Spinal cord (tissue), 10 donors: ENCODE measurements around the gene CHST12. TPM values are rescaled to one million over a fixed set of nuclear protein-coding genes. Genes with fewer than 3 reads are reported as not detected.

ENCODE experiments used
- DNase-seq, 6 donors: peaks; one replicate each; pipeline versions ENCODE4 v3.0.0 to v3.0.0-alpha.2; 2013 to 2015; ENCODE audit warnings: low spot score in 6 of 6, low read depth in 4 of 6
- H3K27ac ChIP-seq: one replicate; pipeline ENCODE4 v1.5.1; 2013; ENCODE audit warnings: low read depth, low read length, control low read depth
- H3K27me3 ChIP-seq: one replicate; pipeline ENCODE4 v1.6.1; 2013; ENCODE audit warnings: low read length; ENCODE audit not compliant: control insufficient read depth, insufficient read depth
- H3K36me3 ChIP-seq: one replicate; pipeline ENCODE4 v1.6.1; 2013; ENCODE audit warnings: low read length; ENCODE audit not compliant: control insufficient read depth, insufficient read depth
- H3K4me1 ChIP-seq: one replicate; pipeline ENCODE4 v1.6.1; 2013; ENCODE audit warnings: low read length; ENCODE audit not compliant: control insufficient read depth, insufficient read depth
- H3K4me3 ChIP-seq: one replicate; pipeline ENCODE4 v1.5.1; 2013; ENCODE audit warnings: low read depth, low read length, control low read depth
- H3K9me3 ChIP-seq: one replicate; pipeline ENCODE4 v1.6.1; 2013; ENCODE audit warnings: low read length; ENCODE audit not compliant: control insufficient read depth, insufficient read depth
- WGBS: methylation state at CpG from one replicate; pipeline ENCODE4 v1.1.5; 2013; ENCODE audit warnings: missing lambda C conversion rate; ENCODE audit not compliant: insufficient coverage; 5-methylcytosine and 5-hydroxymethylcytosine counted together
- polyA plus RNA-seq, 2 donors: library from polyadenylated mRNA; unstranded; fragments of 120-200 nt; gene quantifications; one replicate each; pipeline ENCODE4 v1.2.1, GENCODE V29; 2013; ENCODE audit not compliant: insufficient read length in 2 of 2
- total RNA-seq, 2 donors: library from RNA; depleted of rRNA in 1 of 2; stranded (reverse); fragments of 120-200 nt in 1 of 2; fragments of >200 nt in 1 of 2; gene quantifications; one replicate each; pipeline versions ENCODE4 v1.2.3 to v1.2.4, GENCODE V29; 2013 to 2014
- donor health status: healthy.

Gene CHST12
- total and polyA plus RNA-seq, 4 donors = 3.6 to 27.9 (median 16.4) TPM

- no peak for DNase-seq
- Histone ChIP-seq H3K27me3 (no peaks in the 10 kb centered on the region), H3K27ac (no peak overlapping the region), H3K36me3 (peaks cover 8% of the 10 kb centered on the region), H3K9me3 (no peaks in the 10 kb centered on the region), H3K4me3 (no peak overlapping the region), H3K4me1 (peaks cover 23% of the 10 kb centered on the region)
- 91% methylated on average over 19 of the region's 21 CpGs for WGBS
Measured at GRCh38 chr7:2394566-2395082, 8.8 kb upstream of the CHST12 start.

- no peaks in the 10 kb centered on the region for H3K27me3 ChIP-seq
- H3K9me3 ChIP-seq = no peaks in the 10 kb centered on the region
- peaks cover 37% of the 10 kb centered on the region for H3K4me1 ChIP-seq
- H3K27ac ChIP-seq = no peak overlapping the region
- no peak for DNase-seq
- no peak overlapping the region for H3K4me3 ChIP-seq
- H3K36me3 ChIP-seq = no peaks in the 10 kb centered on the region
- 85% methylated on average over 3 of the region's 4 CpGs for WGBS
Measured at GRCh38 chr7:2398506-2398905, 4.9 kb upstream of the CHST12 start.

GRCh38 chr7:2399848-2400587 is 3.4 kb upstream of the CHST12 start:
- 13% methylated on average over 4 of the region's 6 CpGs for WGBS
- Histone ChIP-seq H3K9me3 (no peaks in the 10 kb centered on the region), H3K4me3 (no peak overlapping the region), H3K27ac (peak overlapping the region; percentile 90), H3K4me1 (peaks cover 45% of the 10 kb centered on the region), H3K27me3 (no peaks in the 10 kb centered on the region), H3K36me3 (no peaks in the 10 kb centered on the region)
- peak; percentile 58 to 93 (median 76) for DNase-seq

GRCh38 chr7:2402687-2403013 is 761 bp upstream of the CHST12 start:
- Histone ChIP-seq H3K9me3 (no peaks in the 10 kb centered on the region), H3K27ac (peak overlapping the region; percentile 71), H3K4me1 (peaks cover 49% of the 10 kb centered on the region), H3K27me3 (no peaks in the 10 kb centered on the region), H3K4me3 (peak overlapping the region; percentile 78), H3K36me3 (no peaks in the 10 kb centered on the region)
- no peak for DNase-seq
- WGBS = 93% methylated on average over 3 of the region's 6 CpGs

GRCh38 chr7:2403718-2404648 is 572 bp downstream of the CHST12 start:
- peak in 3 of 6 donors; percentile 41 to 72 (median 68) for DNase-seq
- H3K9me3 ChIP-seq = no peaks in the 10 kb centered on the region
- H3K36me3 ChIP-seq = no peaks in the 10 kb centered on the region
- no peaks in the 10 kb centered on the region for H3K27me3 ChIP-seq
- peak overlapping the region; percentile 78 for H3K4me3 ChIP-seq
- H3K4me1 ChIP-seq = peaks cover 55% of the 10 kb centered on the region
- WGBS = under 1% methylated on average over 65 of the region's 71 CpGs
- H3K27ac ChIP-seq = peak overlapping the region; percentile 7

- H3K27ac ChIP-seq = no peak overlapping the region
- WGBS = 65% methylated on average over 10 of the region's 12 CpGs
- H3K36me3 ChIP-seq = no peaks in the 10 kb centered on the region
- H3K9me3 ChIP-seq = no peaks in the 10 kb centered on the region
- DNase-seq = no peak
- H3K4me3 ChIP-seq = peak overlapping the region; percentile 78
- no peaks in the 10 kb centered on the region for H3K27me3 ChIP-seq
- peaks cover 48% of the 10 kb centered on the region for H3K4me1 ChIP-seq
Measured at GRCh38 chr7:2404714-2405119, 1.3 kb downstream of the CHST12 start.

GRCh38 chr7:2405201-2405600 is 1.8 kb downstream of the CHST12 start:
- H3K4me1 ChIP-seq = peaks cover 43% of the 10 kb centered on the region
- H3K9me3 ChIP-seq = no peaks in the 10 kb centered on the region
- 96% methylated on average over 7 of the region's 10 CpGs for WGBS
- no peak for DNase-seq
- H3K36me3 ChIP-seq = no peaks in the 10 kb centered on the region
- no peak overlapping the region for H3K4me3 ChIP-seq
- no peaks in the 10 kb centered on the region for H3K27me3 ChIP-seq
- no peak overlapping the region for H3K27ac ChIP-seq

- no peaks in the 10 kb centered on the region for H3K36me3 ChIP-seq
- no peaks in the 10 kb centered on the region for H3K9me3 ChIP-seq
- DNase-seq = no peak
- H3K4me3 ChIP-seq = no peak overlapping the region
- H3K4me1 ChIP-seq = peaks cover 38% of the 10 kb centered on the region
- H3K27ac ChIP-seq = no peak overlapping the region
- H3K27me3 ChIP-seq = no peaks in the 10 kb centered on the region
- 87% methylated on average over 16 of the region's 21 CpGs for WGBS
Measured at GRCh38 chr7:2405601-2406345, 2.4 kb downstream of the CHST12 start.

- no peak overlapping the region for H3K4me3 ChIP-seq
- peak overlapping the region; percentile 7 for H3K27ac ChIP-seq
- no peaks in the 10 kb centered on the region for H3K36me3 ChIP-seq
- 77% methylated on average over 6 of the region's 15 CpGs for WGBS
- H3K9me3 ChIP-seq = no peaks in the 10 kb centered on the region
- H3K4me1 ChIP-seq = peaks cover 17% of the 10 kb centered on the region
- no peaks in the 10 kb centered on the region for H3K27me3 ChIP-seq
- no peak for DNase-seq
Measured at GRCh38 chr7:2409745-2410414, 6.5 kb downstream of the CHST12 start.
